GM21717 (cell line): ENCODE measurements around the gene GNG10.
"Not testable (repeated sequence)": the region's sequence is repeated elsewhere in the genome, so short reads cannot be mapped to it uniquely, and the experiment has no call there.

ENCODE experiments used
- ATAC-seq: cut with Tn5 transposase; IDR thresholded peaks from one replicate; pipeline ENCODE4 v1.9.1; 2021; ENCODE audit warnings: mild to moderate bottlenecking, moderate library complexity; ENCODE audit not compliant: unreplicated experiment

The GNG10 gene

DNA sequence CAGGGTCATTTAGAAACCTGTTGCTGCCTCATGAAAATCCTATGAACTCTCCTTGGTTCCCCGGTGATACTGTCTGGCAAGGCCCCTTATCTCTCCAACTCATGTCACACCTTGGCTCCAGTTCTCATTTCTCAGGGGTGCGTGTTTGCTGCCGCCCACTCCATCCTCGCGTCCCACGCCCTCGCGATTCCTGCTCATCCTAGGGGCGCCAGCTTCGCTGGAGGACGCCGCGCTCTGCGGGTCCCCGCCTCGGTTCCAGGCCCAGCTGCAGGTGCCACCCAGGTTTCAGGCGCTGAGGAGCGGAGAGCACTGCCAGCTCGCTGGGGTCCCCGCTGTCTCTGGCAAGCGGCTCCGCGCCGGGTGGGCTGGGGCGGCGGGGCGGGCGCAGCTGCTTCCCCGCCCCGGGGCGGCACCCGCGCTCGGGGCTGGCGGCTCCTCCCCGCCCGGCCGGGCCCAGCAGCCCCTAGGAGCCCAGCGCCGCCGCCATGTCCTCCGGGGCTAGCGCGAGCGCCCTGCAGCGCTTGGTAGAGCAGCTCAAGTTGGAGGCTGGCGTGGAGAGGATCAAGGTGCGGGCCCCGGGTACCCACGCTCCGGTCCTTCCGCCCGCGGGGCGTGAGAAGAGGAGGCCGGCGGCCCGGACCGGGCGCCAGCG lies at the start of gene GNG10:
GNG10 (plus strand) TSS at position 456 of the 652 bp plus-strand sequence; CDS start at position 486, 30 bp downstream.
- ATAC-seq: peak; percentile 87

DNA sequence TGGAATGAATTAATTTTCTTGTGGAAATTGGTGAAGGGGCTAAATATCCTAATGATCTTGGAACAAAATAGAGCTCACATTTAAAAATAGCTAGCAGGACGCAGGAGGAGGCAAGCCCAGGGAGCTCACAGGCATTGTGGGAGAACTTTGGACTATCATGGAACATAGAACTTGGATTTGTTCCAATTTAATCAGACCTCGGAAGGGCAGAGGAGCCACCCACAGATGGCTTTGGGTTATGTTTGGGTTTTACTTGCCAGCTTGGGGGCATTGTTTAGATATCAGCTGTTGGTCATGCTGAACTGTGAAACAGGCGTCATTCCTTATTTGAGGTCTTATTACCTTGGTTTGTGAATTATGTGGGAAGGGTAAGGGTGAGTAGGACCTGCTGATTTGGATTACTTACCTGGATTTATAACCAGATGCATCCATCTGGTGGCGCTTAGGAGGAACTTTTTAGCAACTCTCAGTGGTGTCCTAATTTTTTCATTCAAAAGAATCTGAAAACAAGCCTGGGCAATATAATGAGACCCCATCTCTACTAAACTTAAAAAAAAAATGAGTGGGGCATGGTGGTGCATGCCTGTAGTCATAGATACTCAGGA lies 47.9 kb upstream of the GNG10 start:
- ATAC-seq: no peak

DNA sequence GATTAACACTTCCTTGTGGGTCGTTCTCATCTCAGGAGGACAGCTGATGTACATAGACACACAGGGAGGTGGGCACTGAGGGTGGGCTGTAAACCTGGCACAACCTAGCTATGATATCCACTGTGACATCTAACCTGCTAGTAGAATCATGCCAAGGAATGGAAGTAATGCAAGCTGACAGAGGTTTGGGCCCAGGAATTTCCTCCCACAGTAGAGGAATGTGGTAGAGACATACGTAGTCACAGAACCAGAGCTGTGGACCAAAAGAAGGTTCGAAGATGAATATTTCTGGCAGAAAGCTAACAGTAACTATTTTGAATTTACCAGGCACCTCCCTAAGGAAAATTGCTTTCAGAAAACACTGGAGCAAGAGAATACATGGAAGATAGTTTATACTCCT lies 45.5 kb upstream of the GNG10 start:
- no peak for ATAC-seq

DNA sequence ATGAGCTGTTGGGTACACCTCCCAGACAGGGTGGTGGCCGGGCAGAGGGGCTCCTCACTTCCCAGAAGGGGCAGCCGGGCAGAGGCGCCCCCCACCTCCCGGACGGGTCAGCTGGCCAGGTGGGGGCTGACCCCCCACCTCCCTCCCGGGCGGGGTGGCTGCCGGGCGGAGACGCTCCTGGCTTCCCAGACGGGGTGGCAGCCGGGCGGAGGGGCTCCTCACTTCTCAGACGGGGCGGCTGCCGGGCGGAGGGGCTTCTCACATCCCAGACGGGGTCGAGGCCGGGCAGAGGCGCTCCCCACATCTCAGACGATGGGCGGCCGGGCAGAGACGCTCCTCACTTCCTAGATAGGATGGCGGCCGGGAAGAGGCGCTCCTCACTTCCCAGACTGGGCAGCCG lies 44.1 kb upstream of the GNG10 start:
- ATAC-seq: not testable (repeated sequence)

DNA sequence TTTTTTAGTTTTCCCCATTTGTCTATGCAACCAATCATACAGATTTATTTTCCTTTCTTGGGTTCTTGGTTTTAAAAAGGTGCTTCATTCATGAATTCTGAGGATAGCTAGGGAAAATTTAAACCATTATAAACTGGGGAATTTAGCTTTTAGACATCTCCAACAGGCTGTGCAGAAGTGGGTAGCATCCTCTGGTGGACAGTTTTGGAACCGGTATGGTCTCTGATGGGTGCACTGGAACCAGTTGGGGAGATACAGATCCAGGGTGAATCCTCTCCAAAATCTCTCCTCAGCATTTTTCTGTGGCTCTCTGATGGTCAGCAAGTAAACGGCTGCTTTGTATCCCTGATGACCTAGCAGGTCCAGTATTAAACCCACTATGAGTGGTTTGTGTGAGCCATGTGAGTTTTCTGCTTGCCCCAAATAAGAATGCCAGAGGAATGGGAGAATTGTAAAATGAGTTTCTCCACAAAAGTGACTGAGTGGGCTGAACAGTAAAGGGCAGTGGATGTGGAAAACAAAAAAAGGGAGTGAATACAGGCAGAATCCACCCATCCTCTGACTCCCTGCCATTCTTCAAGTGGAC lies 39.4 kb upstream of the GNG10 start:
- no peak for ATAC-seq

DNA sequence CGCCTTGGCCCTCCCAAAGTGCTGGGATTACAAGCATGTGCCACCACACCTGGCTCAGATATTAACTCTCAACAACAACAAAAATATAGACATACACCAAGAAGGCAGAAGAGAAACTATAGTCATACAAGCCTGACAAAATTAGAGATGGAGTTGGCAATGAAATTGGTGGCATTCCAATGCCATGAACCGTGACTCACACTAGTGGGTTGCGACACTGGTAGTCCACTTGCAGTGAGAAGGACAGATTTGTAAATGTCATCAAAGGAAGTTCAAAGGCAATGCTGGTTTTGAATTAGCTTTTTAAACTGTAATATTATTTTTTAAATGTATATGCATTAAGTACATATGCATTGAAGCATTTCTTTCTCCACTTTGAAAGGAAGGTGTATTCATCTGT lies 38.8 kb upstream of the GNG10 start:
- no peak for ATAC-seq

DNA sequence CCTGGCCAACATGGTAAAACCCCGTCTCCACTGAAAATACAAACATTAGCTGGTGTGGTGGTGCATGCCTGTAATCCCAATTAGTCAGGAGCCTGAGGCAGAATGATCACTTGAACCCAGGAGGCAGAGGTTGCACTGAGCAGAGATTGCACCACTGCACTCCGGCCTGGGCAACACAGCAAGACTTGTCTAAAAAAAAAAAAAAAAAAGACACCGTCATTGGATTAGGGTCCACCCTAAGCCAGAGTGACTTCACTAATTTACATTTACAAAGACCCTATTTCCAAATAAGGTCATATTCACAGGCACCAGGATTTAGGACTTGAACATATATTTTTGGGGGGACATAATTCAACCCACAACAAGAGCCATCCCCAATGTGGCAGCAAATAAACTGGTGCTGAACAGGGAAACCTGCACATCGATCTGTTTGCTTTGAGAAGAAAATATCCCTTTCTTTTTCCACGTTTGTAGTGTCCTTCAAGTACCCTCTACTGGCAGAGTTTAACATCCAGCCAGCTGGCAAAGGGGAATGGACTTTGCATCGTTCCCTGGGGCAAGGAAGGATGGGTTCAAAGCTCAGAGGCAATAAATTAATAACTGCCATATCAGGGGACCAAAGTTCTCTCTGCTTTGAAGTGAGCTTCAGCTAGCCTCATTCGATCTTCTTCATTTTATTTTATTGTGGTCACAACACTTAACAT lies 34.0 kb upstream of the GNG10 start:
- ATAC-seq: no peak

DNA sequence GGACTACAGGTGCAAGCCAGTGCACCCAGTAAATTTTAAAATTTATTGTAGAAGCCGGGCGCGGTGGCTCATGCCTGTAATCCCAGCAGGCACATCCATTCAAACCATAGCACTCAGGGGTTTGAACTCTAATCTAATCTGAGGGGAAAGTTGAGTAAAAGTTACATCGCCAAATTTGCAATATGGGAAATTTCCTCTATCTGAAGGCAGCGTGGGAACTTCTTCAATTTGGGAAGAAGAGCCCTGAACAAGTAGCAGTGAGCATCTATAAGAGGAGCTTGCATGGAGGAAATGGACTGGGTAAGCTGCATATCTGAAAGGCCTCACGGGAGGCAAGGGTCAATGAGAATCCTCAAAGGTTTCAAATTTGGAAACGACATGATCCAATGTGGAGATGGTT lies 33.0 kb upstream of the GNG10 start:
- ATAC-seq: no peak

DNA sequence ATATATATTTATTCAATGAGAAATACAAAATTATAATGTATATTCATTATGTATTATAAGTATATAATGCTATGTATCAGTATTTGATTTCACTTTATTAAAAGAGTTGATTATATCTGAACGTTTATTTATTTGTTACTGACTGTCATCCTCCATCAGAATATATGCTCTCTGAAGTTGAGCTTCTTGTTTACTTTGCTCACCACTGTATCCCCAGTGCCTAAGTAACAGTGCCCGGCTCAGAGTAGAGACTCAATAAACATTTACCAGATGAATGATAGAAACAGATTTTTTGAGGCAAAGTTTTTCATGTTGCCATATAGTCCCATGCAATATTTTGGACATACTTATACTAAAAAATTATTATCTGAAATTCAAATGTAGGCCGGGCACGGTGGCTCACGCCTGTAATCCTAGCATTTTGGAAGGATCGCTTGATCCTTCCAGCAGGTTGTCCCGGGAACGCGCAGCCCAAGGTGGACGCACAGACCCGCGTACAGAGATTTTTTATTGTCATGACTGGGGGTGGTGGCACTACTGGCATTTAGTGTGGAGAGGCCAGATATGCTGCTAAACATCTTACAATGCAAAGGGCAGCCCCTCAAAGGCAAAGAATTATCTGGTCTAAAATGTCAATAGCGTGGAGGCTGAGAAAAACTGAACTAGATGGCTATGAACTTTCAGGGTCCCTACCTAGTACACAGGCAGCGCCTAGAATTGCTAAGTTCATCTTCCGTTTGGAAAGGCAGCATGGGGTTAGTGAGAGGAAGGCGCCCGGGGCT lies 31.0 kb upstream of the GNG10 start:
- peak; percentile 31 for ATAC-seq

DNA sequence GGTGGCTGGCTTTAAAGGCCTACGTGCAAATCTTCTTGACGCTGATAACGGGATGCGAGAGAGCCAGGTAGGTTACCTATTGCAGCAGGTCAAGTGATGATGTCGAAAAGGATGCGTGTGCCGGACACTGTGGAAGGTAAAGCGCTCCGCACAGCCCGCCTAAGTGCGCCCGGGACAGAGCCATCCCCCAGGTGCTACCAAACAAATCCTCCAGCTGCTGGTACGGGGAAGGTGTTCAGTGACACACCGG lies 30.5 kb upstream of the GNG10 start:
- ATAC-seq: no peak

DNA sequence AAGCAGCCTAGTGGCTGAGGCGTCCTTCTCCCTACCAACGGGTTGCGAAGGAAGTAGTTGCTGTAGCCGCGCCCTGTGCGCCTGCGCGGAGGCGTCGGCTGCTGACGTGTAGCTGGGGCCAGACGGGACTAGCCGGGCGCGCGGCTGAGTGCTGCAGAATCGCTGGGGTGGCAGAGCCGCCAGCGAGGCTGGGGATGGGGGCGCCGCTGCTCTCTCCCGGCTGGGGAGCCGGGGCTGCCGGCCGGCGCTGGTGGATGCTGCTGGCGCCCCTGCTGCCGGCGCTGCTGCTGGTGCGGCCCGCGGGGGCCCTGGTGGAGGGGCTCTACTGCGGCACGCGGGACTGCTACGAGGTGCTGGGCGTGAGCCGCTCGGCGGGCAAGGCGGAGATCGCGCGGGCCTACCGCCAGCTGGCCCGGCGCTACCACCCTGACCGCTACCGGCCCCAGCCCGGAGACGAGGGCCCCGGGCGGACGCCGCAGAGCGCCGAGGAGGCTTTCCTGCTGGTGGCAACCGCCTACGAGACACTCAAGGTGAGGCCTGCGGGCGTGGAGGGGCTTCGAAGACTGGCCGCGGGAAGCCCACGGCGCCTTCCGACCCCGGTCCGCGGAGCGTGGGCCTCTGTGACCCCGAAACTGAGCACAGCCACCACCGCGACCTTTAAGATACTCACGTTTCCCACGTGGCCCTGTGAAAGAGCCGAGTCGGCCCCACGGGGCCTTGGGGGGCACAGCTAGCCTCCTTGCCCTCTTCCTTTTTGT lies 30.0 kb upstream of the GNG10 start, which contains the start of gene DNAJC25:
DNAJC25 (plus strand) TSS at position 121 of the 758 bp plus-strand sequence; CDS start at position 195, 74 bp downstream.
- ATAC-seq: peak; percentile 98

DNA sequence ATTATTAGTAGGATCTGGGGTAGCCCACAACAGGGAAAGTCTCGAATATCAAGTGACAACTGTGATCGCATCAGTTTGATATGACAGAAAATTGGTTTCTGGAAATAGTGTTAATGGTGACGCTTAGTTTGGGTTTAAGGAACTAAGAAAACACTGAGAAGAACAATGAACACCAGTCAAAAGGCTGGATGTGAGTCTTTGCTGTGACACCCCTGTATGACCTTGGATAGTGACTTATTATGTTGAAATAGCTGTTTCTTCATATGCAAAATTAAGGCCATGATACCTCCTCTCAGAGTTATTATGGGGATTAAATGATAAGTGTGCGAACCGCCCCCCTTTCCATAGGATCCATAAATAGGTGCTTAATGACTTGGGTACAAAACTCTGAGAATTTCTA lies 29.3 kb upstream of the GNG10 start:
- no peak for ATAC-seq

DNA sequence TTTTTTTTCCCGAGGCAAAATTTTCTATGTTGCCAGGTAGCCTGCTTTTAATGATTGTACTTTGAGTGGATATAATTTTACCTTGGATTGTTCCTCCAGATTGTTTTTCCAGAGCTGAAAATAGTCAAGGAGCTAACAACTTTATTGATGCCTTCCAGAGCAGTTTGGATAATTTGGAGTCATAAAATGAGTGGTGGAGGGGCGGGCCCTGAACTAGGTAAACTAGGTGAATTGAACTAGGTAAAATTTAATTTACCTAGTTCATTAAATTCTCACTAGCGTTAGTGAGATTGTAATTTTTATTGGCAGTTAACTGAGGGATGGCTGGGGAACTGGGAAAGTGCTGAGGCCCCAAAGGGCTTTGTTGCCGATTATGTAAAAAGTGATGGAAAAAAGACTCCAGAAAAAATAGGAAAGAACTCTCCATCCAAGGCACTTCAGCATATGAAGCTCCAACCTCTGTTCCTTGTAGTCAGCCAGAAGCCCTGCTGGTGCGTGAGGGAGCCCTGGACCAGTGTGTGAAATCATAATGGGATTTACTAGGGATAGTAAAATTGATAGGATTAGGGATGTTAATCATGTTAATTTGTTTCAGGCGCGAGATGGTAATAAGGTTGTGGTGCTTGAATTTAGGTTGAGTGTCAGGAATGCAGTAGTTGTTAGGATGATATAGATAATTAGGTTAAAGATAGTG lies 28.6 kb upstream of the GNG10 start:
- ATAC-seq: no peak

DNA sequence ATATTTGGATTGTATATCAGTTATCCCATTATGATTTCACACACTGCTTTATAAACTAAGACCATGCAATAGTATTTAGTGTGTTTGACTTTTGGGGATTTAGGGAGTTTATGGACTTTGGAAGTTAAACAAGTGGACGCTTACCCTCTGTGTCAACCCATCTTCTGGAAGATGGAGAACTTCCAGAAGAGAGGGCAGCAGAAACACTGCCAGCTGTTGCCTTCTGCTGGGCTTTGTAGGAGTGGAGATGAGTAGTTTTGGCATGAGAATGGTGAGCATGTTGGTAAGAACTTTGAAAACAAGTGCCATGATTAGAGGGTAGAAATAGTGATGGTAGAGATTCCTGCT lies 28.0 kb upstream of the GNG10 start:
- ATAC-seq: no peak

DNA sequence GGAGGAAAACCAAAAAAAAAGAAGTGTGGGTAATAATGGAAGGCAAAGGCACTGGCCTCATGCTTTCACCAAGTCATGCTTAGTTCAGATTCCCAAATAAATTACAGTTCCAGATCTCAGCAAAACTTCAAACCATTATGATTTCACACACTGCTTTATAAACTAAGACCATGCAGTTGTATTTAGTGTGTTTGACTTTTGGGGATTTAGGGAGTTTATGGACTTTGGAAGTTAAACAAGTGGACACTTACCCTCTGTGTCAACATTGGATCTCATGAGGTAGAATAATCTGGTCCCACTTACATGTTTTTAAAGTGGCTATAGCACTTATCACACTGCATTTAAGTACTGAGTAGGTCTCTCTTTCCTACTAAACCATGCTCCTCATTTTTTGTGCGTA lies 26.5 kb upstream of the GNG10 start:
- ATAC-seq: no peak

DNA sequence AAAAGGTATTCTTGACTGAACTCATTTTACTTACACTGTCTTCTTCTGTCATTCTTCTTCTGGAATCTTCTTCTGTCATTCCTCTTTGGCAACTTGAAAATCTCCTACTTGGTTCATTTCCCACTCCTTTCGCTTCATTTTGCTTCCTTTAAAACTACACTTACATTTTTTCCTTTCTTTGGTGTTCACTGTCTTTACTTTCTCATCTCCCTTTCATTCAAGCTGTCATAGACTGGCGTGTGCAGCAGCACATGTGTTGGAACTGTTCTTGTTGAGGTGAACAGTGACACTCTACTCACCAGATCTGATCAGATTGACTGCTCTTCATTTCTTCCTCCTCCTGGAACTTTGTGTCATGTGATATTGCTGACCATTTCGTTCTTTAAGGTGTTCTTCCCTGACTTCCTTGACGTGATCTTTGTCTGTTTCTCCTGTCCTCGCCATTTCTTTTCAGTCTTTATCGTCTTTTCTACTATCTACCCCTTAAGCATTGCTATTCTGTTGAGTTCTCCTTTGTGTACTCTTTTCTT lies 23.9 kb upstream of the GNG10 start:
- ATAC-seq: no peak

DNA sequence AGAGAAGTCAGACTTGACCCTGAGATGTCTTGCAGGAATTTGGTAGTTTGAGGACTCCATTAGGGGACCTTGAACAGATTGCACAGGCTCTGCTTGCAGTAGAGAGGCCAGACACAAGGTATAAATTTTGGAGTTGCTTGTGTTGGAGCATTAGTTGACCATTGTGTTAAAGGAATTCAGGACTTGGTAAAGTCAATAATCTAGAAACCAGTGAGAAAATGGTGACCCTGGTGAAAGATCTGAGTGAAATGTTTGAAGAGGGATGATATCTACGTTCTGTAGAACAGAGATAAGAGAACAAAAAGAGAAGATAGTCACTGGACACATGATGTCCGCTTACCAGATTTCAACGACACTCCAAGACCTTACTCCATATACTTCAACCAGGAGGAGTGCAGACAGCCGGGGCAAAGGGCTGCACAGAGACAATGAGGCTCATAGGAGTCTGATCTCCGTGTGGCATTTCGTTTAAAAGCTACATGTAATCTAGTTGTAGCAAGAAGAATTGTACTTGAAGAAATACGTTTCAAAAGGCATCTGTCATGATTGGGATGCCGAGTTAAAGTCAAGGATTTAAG lies 17.1 kb upstream of the GNG10 start:
- no peak for ATAC-seq

DNA sequence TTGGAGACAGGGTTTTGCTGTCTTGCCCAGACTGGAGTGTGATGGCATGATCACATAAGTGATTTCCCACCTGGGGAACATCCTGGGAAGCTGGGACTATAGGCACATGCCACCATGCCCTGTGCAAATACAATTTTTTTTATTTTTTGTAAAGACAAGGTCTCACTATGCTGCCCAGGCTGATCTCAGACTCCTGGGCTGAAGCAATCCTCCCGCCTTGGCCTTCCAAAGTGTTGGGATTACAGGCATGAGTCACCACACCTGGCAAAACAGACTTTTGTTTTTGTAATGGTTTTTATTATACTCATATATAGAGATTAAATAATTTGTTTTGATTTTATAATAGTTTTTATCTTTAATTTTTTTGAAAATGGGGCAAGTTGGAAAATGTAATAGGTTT lies 15.6 kb upstream of the GNG10 start:
- no peak for ATAC-seq

DNA sequence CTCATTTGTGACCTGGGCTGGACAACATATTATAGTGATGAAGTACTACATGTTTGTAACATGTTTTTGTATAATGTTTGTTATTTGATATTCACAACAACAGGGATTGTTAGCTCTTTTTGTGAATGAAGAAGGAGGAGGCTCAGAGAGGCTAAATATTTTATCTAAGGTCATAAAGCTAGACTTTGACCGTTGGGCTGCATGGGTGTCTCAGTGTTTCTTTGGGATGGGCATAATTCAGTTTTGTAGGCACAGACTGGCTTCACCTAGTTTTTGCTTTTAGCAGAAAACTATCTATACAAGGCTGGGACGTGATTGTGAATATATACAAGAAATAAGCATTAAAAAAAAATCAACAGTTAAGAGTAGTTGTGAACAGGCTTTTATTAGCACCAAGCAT lies 15.0 kb upstream of the GNG10 start:
- no peak for ATAC-seq

DNA sequence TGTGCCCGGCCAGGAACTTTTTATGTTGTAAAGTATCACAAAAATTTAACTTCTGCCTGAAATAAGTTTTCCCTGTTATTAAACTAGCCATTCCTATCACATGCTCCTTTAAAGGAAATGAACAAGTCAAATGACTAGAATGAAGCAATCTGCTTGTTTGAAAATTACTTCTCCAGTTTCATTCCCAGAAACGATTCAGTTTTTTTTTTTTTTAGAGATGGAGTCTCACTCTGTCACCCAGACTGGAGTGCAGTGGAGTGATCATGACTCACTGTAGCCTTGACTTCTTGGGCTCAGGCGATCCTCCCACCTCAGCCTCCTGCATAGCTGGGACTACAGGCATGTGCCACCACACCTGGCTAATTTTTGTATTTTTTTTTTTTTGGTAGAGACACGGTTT lies 13.3 kb upstream of the GNG10 start:
- ATAC-seq: no peak
